ENCODE results near the gene CSNK1D.

- TF ChIP-seq, protein P1, sequence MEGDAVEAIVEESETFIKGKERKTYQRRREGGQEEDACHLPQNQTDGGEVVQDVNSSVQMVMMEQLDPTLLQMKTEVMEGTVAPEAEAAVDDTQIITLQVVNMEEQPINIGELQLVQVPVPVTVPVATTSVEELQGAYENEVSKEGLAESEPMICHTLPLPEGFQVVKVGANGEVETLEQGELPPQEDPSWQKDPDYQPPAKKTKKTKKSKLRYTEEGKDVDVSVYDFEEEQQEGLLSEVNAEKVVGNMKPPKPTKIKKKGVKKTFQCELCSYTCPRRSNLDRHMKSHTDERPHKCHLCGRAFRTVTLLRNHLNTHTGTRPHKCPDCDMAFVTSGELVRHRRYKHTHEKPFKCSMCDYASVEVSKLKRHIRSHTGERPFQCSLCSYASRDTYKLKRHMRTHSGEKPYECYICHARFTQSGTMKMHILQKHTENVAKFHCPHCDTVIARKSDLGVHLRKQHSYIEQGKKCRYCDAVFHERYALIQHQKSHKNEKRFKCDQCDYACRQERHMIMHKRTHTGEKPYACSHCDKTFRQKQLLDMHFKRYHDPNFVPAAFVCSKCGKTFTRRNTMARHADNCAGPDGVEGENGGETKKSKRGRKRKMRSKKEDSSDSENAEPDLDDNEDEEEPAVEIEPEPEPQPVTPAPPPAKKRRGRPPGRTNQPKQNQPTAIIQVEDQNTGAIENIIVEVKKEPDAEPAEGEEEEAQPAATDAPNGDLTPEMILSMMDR (conservative IDR thresholded peaks at IDR 0.05; ENCODE audit: low read depth in 2 of 2): no peak
- TF ChIP-seq NANOG (IDR thresholded peaks at IDR 0.05; ENCODE audit: borderline replicate concordance) (no peak), REST (IDR thresholded peaks at IDR 0.05; ENCODE audit: unreplicated experiment) (no peak)
Measured at GRCh38 chr17:82273327-82274133, at the start of gene CSNK1D.
